ENCODE results near the gene FGF12. TPM values are rescaled to one million over a fixed set of nuclear protein-coding genes. Genes with fewer than 3 reads are reported as not detected.

Gene FGF12
- total RNA-seq, 1 experiment from 2014 or later = 0.07 TPM

DNA sequence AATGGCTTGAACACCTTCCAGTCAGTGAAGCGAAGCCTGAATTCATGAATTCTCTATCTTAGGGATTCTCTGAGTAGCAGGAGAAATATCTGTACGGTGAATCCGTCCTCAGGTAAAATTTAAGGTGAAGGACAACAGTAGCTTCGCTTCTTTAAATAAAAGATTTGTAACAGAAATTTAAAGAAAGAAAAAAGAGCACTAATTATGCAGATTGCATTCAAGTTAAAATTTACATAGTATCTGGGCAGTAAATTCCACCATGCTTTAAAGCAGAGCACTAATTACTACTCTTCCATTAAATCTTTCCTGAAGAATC is 282.6 kb downstream of the FGF12 start:
- RAD21 ChIA-PET (ENCODE audit: low non-redundant PET in 1 of 2, low total read pairs in 2 of 2, uncharacterized antibody in 2 of 2, unreplicated experiment in 2 of 2) = no interaction called here
- H3K4me2 ChIP-seq (ENCODE audit: low read length) = no peak overlapping the region
- no peaks in the 10 kb centered on the region for H3K9me2 ChIP-seq (ENCODE audit: insufficient read depth)
- H3K79me2 ChIP-seq (ENCODE audit: insufficient read depth, low read length) = no peaks in the 10 kb centered on the region
- DNase-seq (ENCODE audit: low read depth, low spot score) = no peak
- H2AFZ ChIP-seq (ENCODE audit: low read depth, low read length, poor library complexity, severe bottlenecking) = no peak overlapping the region
- H3K4me1 ChIP-seq (ENCODE audit: control insufficient read depth in 1 of 2, insufficient read depth in 2 of 2, low read length in 2 of 2) = no peaks in the 10 kb centered on the region
- POLR2A ChIA-PET = no interaction called here
- H3K27me3 ChIP-seq (ENCODE audit: insufficient read depth, low read length) = peaks cover 62% of the 10 kb centered on the region
- no peak overlapping the region for H3K9ac ChIP-seq (ENCODE audit: low read length)
- BruUV-seq (replicated peaks) = no TSS peak
- no peak for ATAC-seq
- no peaks in the 10 kb centered on the region for H3K9me3 ChIP-seq (ENCODE audit: control insufficient read depth in 1 of 2, insufficient read depth in 1 of 2, low read depth in 1 of 2, low read length in 2 of 2)
- TF ChIP-seq, protein P1, sequence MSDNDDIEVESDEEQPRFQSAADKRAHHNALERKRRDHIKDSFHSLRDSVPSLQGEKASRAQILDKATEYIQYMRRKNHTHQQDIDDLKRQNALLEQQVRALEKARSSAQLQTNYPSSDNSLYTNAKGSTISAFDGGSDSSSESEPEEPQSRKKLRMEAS (IDR thresholded peaks at IDR 0.05) = no peak
- TF ChIP-seq EZH2 (IDR thresholded peaks at IDR 0.05) = no peak
- TF ChIP-seq ZFX (IDR thresholded peaks at IDR 0.05) = no peak
- TF ChIP-seq, protein P2, sequence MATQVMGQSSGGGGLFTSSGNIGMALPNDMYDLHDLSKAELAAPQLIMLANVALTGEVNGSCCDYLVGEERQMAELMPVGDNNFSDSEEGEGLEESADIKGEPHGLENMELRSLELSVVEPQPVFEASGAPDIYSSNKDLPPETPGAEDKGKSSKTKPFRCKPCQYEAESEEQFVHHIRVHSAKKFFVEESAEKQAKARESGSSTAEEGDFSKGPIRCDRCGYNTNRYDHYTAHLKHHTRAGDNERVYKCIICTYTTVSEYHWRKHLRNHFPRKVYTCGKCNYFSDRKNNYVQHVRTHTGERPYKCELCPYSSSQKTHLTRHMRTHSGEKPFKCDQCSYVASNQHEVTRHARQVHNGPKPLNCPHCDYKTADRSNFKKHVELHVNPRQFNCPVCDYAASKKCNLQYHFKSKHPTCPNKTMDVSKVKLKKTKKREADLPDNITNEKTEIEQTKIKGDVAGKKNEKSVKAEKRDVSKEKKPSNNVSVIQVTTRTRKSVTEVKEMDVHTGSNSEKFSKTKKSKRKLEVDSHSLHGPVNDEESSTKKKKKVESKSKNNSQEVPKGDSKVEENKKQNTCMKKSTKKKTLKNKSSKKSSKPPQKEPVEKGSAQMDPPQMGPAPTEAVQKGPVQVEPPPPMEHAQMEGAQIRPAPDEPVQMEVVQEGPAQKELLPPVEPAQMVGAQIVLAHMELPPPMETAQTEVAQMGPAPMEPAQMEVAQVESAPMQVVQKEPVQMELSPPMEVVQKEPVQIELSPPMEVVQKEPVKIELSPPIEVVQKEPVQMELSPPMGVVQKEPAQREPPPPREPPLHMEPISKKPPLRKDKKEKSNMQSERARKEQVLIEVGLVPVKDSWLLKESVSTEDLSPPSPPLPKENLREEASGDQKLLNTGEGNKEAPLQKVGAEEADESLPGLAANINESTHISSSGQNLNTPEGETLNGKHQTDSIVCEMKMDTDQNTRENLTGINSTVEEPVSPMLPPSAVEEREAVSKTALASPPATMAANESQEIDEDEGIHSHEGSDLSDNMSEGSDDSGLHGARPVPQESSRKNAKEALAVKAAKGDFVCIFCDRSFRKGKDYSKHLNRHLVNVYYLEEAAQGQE (IDR thresholded peaks at IDR 0.05; ENCODE audit: low read depth) = no peak
- TF ChIP-seq ZNF274 (IDR thresholded peaks at IDR 0.05; ENCODE audit: low read depth, low read length) = no peak
- no peak for TF ChIP-seq SRF (IDR thresholded peaks at IDR 0.05; ENCODE audit: low read depth)
- TF ChIP-seq POLR2A (IDR thresholded peaks at IDR 0.05; ENCODE audit: borderline replicate concordance, extremely low read depth, insufficient read depth, insufficient read length) = no peak
- TF ChIP-seq, protein P3, sequence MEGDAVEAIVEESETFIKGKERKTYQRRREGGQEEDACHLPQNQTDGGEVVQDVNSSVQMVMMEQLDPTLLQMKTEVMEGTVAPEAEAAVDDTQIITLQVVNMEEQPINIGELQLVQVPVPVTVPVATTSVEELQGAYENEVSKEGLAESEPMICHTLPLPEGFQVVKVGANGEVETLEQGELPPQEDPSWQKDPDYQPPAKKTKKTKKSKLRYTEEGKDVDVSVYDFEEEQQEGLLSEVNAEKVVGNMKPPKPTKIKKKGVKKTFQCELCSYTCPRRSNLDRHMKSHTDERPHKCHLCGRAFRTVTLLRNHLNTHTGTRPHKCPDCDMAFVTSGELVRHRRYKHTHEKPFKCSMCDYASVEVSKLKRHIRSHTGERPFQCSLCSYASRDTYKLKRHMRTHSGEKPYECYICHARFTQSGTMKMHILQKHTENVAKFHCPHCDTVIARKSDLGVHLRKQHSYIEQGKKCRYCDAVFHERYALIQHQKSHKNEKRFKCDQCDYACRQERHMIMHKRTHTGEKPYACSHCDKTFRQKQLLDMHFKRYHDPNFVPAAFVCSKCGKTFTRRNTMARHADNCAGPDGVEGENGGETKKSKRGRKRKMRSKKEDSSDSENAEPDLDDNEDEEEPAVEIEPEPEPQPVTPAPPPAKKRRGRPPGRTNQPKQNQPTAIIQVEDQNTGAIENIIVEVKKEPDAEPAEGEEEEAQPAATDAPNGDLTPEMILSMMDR (IDR thresholded peaks at IDR 0.05 in 2 of 3, conservative IDR thresholded peaks at IDR 0.05 in 1 of 3; ENCODE audit: borderline replicate concordance in 1 of 3, insufficient read depth in 1 of 3, low read depth in 2 of 3, low read length in 2 of 3) = no peak
- no peak for TF ChIP-seq POLR2AphosphoS5 (IDR thresholded peaks at IDR 0.05; ENCODE audit: low read depth, low read length)
- no peaks in the 10 kb centered on the region for H3K36me3 ChIP-seq (ENCODE audit: control insufficient read depth in 1 of 2, insufficient read depth in 2 of 2, low read length in 2 of 2)
- intact Hi-C loops (cut with micrococcal nuclease) = loop anchor here (1.0 to 10.0 kb wide), 6 partner anchors 256 to 1310 kb away; no protein-coding TSS in a partner anchor
- no peak overlapping the region for H3K27ac ChIP-seq (ENCODE audit: low read depth, low read length)
- CTCF ChIA-PET = interaction anchor here (0.7 to 3.0 kb wide), 20 partner anchors 8 to 1308 kb away, joined by 3 to 23 read pairs (median 4); no protein-coding TSS in a partner anchor
- no peaks in the 10 kb centered on the region for H4K20me1 ChIP-seq (ENCODE audit: insufficient read depth)
- H3K4me3 ChIP-seq (replicated peaks in 1 of 2; ENCODE audit: low read depth in 1 of 2, low read length in 2 of 2) = no peak overlapping the region
